Neuron (in vitro differentiated cells): ENCODE measurements around the gene SPRED1.

Experiments
- H2AFZ ChIP-seq: one replicate; pipeline ENCODE4 v1.6.1; 2013; ENCODE audit warnings: low read depth, mild to moderate bottlenecking, inconsistent platforms, low read length, moderate library complexity
- H3K27me3 ChIP-seq: one replicate; pipeline ENCODE4 v1.6.1; 2013; ENCODE audit warnings: low read length; ENCODE audit not compliant: insufficient read depth
- H3K36me3 ChIP-seq: one replicate; pipeline ENCODE4 v1.6.1; 2013; ENCODE audit warnings: low read length; ENCODE audit not compliant: insufficient read depth
- H3K4me1 ChIP-seq: one replicate; pipeline ENCODE4 v1.6.1; 2013; ENCODE audit warnings: low read length; ENCODE audit not compliant: insufficient read depth
- H3K4me3 ChIP-seq: 2 replicates; pipeline ENCODE4 v1.5.1; 2013; ENCODE audit warnings: mild to moderate bottlenecking, low read length, moderate library complexity
- H3K9me3 ChIP-seq: one replicate; pipeline ENCODE4 v1.6.1; 2013; ENCODE audit warnings: low read length

The SPRED1 gene

GRCh38 chr15:38252481-38253350 is at the start of gene SPRED1:
SPRED1 (plus strand) TSS chr15:38252836; CDS start chr15:38253186, 350 bp downstream.
- no peaks in the 10 kb centered on the region for H3K36me3 ChIP-seq
- H3K9me3 ChIP-seq, result no peaks in the 10 kb centered on the region
- peak within 1 kb of the TSS; percentile 99 for H3K4me3 ChIP-seq
- peak within 1 kb of the TSS; percentile 87 for H2AFZ ChIP-seq
- H3K27me3 ChIP-seq, result no peaks in the 10 kb centered on the region
- peaks cover 30% of the 10 kb centered on the region for H3K4me1 ChIP-seq

DNA sequence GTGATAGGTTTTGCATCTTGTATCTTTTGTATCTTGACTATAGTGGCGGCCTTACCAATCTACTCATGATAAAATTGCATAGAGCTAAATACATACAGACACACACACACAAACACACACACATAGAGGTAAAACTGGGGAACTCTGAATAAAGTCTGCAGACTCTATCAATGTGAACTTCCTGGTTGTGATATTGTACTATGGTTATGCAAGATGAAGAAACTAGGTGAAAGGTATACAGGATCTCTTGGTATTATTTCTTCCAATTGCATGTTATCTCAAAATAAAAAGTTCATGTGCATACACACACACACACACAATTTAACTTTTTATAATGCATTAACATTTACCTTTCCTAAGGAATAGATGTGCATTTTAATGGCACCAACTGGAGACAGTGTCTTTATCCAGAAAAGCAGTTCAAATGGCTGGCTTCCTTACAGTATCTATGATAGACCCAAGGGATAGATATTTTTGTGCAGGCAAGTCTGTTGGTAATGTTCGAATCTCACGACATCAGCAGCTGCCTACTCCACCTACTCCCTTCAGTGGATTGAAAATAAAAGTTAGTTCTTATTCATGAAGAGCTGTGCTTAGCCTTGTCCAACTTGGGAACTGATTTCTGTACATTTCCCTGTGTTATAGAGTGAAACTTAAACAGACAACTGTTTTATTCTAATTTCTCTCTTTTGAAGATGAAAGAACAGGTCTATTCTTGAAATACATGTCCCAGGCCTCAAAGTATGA is 46.9 kb upstream of the SPRED1 start:
- H3K9me3 ChIP-seq, result no peaks in the 10 kb centered on the region
- H2AFZ ChIP-seq, result no peak overlapping the region
- H3K27me3 ChIP-seq, result no peaks in the 10 kb centered on the region
- H3K36me3 ChIP-seq, result no peaks in the 10 kb centered on the region
- no peak overlapping the region for H3K4me3 ChIP-seq
- H3K4me1 ChIP-seq, result peaks cover 4% of the 10 kb centered on the region

DNA sequence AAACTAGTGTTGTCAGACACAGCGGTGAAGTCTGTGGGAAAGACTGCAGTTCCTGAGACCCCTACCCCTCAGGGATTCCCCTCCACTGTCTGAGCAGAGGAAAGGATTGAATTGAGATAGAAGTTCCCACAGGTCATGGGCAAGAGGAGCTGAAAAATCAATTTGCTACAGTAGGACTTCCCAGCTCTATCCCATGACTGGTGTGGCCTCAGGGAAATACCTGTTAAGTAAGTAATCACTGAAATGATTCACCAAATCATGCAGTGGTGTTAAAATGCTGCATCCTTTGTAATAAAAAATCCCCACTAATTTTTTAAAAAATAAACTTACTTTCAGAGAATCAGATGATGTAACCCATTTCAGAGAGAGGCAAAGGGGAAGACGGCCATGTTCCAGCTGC is 45.0 kb upstream of the SPRED1 start:
- Histone ChIP-seq H3K36me3 (no peaks in the 10 kb centered on the region), H3K9me3 (no peaks in the 10 kb centered on the region), H3K27me3 (no peaks in the 10 kb centered on the region), H3K4me3 (no peak overlapping the region), H3K4me1 (no peaks in the 10 kb centered on the region), H2AFZ (peak overlapping the region; percentile 28)

DNA sequence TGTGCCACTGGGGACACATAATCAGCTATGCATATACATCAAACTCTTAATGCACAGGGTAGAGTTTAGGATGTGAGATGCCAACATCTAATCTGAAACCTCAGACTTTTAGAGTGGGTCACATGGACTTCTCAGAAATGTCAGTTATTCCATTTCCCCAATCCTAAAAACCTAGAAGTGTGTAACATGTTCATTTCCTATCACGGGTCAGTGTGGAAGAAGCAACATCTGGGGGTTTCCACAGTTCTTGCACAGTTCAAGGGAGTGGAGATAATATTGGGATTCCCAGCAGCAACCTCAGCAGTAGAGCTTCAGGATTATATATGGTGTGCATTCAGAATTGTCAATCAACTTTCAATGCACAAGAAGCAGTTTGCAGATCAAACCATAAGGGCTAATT is 44.4 kb upstream of the SPRED1 start:
- Histone ChIP-seq H3K4me3 (no peak overlapping the region), H3K27me3 (no peaks in the 10 kb centered on the region), H3K9me3 (no peaks in the 10 kb centered on the region), H2AFZ (no peak overlapping the region), H3K4me1 (no peaks in the 10 kb centered on the region), H3K36me3 (no peaks in the 10 kb centered on the region)

GRCh38 chr15:38208779-38209178 is 43.9 kb upstream of the SPRED1 start:
- Histone ChIP-seq H3K4me3 (no peak overlapping the region), H2AFZ (no peak overlapping the region), H3K36me3 (no peaks in the 10 kb centered on the region), H3K9me3 (no peaks in the 10 kb centered on the region), H3K27me3 (no peaks in the 10 kb centered on the region), H3K4me1 (no peaks in the 10 kb centered on the region)

GRCh38 chr15:38211249-38211648 is 41.4 kb upstream of the SPRED1 start:
- Histone ChIP-seq H3K36me3 (no peaks in the 10 kb centered on the region), H3K4me1 (no peaks in the 10 kb centered on the region), H3K4me3 (no peak overlapping the region)

GRCh38 chr15:38211811-38212210 is 40.8 kb upstream of the SPRED1 start:
- no peaks in the 10 kb centered on the region for H3K4me1 ChIP-seq
- H3K27me3 ChIP-seq, result no peaks in the 10 kb centered on the region
- no peak overlapping the region for H3K4me3 ChIP-seq
- H3K9me3 ChIP-seq, result no peaks in the 10 kb centered on the region
- no peaks in the 10 kb centered on the region for H3K36me3 ChIP-seq
- no peak overlapping the region for H2AFZ ChIP-seq

More at GRCh38 chr15:38211249-38211648, 41.4 kb upstream of the SPRED1 start:
- no peaks in the 10 kb centered on the region for H3K27me3 ChIP-seq
- no peaks in the 10 kb centered on the region for H3K9me3 ChIP-seq
- no peak overlapping the region for H2AFZ ChIP-seq

DNA sequence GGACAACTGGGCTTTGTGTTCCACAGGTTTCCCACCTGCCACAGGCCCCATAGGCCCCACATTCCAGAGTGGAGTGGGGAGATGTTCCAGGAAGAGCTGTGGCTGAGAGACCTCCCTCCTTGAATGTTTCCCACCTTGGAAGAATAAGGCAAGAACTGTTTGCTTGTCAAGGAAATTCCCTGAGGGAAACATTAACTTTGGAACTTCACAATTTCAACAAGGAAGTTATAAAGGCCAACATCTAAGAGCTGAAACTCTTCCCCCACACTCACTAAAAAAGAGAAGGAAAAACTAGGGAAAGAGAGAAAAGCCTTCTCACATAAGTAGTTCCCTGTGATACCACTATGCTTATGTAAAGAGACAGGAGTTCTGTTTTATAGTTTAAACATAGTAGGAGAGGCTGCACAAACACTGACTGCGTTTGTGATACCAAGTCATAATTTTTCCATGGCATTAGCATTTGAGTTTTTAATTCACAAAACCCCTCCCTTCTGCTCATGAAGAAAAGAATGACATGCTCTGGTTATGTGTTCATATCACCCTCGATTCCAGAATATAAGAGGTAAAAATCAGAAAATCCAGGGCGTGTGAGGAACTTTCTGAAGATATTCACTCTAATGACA is 39.8 kb upstream of the SPRED1 start:
- Histone ChIP-seq H3K27me3 (no peaks in the 10 kb centered on the region), H2AFZ (no peak overlapping the region), H3K9me3 (no peaks in the 10 kb centered on the region), H3K4me1 (no peaks in the 10 kb centered on the region), H3K4me3 (no peak overlapping the region), H3K36me3 (no peaks in the 10 kb centered on the region)

GRCh38 chr15:38213356-38213755 is 39.3 kb upstream of the SPRED1 start:
- no peak overlapping the region for H3K4me3 ChIP-seq
- H3K36me3 ChIP-seq, result no peaks in the 10 kb centered on the region
- no peaks in the 10 kb centered on the region for H3K9me3 ChIP-seq
- no peaks in the 10 kb centered on the region for H3K4me1 ChIP-seq
- no peaks in the 10 kb centered on the region for H3K27me3 ChIP-seq
- no peak overlapping the region for H2AFZ ChIP-seq

DNA sequence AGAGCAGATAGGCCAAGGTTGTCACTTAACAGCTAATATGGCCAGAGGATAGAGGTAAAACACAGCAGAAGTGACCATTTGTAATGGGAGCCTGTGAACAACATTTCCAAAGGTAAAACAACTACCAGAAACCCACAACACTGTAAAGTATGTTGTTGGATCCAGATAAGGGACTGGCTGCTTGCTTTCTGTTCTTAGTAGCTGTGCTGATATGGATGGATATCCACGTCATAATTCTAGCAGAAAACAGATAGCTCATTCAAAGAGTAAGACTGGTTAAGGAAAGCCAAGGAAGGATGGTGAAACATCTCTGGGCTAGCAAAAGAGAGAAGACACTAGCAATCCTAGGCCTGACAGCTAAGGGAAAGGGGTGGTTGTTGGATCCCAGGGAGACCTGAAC is 36.9 kb upstream of the SPRED1 start:
- H3K36me3 ChIP-seq, result no peaks in the 10 kb centered on the region
- H3K4me3 ChIP-seq, result no peak overlapping the region
- H2AFZ ChIP-seq, result no peak overlapping the region
- no peaks in the 10 kb centered on the region for H3K4me1 ChIP-seq
- H3K27me3 ChIP-seq, result no peaks in the 10 kb centered on the region
- no peaks in the 10 kb centered on the region for H3K9me3 ChIP-seq

DNA sequence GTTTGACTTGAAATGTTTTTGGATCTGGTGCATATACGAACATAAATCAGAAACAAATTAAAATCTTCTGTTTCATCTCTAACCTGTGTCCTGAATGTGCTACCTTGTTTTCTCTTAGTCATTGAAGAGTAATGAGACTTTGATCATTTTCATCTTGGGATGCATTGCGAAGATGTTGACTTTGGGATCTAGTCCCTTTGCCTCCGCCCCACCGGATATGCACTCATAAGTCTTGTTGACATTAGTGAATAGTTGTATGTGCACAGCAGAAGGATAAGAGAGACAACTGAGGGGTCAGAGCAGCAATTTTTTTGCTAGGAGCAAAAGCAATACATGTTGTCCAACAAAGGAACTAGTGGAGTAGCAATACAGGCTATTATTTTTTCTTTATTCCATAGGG is 35.9 kb upstream of the SPRED1 start:
- Histone ChIP-seq H3K4me3 (no peak overlapping the region), H3K4me1 (no peaks in the 10 kb centered on the region), H3K9me3 (no peaks in the 10 kb centered on the region), H3K36me3 (no peaks in the 10 kb centered on the region), H2AFZ (no peak overlapping the region), H3K27me3 (no peaks in the 10 kb centered on the region)

DNA sequence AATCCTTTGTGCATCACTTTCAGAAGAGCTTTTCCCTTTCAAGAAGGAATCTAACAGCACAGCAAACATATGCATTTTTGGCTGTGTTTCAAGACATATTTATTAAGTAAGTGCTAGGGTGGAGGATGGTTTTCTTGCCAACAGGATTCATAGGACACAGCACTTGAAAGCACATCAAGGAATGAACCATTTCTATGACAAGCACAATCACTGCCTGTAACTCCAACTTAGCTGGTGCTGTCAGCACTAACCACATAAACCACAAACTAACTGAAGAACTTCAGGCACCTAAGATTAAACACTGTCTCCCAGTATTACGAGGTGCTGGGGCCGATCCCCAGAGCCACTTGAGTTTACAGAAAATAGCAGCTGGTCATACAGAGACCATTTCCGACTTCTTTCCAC is 35.4 kb upstream of the SPRED1 start:
- H2AFZ ChIP-seq, result no peak overlapping the region
- no peaks in the 10 kb centered on the region for H3K4me1 ChIP-seq
- H3K27me3 ChIP-seq, result no peaks in the 10 kb centered on the region
- no peak overlapping the region for H3K4me3 ChIP-seq
- H3K9me3 ChIP-seq, result no peaks in the 10 kb centered on the region
- H3K36me3 ChIP-seq, result no peaks in the 10 kb centered on the region
